Activated T-cell treated with anti-CD3 and anti-CD28 coated beads for 4 hours (primary cell): ENCODE measurements around the gene HEATR1.

ENCODE experiments used
- DNase-seq: peaks from one replicate; pipeline ENCODE4 v3.0.0-alpha.2; 2020

HEATR1 gene

DNA sequence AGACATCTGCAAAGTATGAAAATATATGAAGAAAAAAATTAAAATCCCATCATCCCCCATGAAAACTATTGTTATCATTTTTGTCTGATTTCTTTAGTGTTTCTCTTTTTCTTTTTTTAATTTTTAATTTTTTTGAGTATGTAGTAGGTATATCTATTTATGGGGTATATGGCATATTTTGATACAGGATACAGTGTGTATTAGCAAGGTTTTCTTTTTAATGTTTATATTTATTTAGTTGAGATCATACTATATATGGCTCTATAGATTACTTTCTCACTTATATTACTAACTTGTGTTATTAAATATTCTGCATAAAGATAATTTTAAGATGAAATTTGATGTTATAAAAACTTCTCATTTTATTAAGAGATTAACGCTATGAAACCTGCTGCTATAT, 69.1 kb downstream of the HEATR1 start:
- DNase-seq, result no peak

DNA sequence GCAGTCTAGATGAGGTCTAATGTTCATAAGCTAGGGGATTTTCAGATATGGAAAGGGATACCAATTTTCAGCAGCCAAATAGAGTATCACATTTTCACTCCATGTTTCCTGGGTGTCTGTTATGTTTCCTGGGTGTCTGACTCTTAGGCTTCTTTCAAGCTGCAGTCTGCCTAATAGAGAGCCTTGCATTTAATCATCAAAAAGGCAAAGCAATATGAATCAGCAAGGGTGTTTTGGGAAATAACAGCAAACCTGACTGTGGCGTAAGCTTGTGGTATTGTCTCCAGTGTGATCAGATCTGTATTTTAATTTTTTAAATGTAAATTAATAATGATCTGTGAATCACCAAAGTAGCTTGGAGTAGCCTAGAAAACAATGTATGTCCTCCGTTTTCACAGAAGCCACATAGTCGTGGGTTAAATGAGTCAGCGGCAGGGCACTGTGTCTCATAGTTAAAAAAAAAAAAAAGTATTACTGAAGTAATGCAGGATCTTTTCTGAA, 70.1 kb downstream of the HEATR1 start:
- peak; percentile 28 for DNase-seq

GRCh38 chr1:236532850-236533249, 71.5 kb downstream of the HEATR1 start:
- no peak for DNase-seq

DNA sequence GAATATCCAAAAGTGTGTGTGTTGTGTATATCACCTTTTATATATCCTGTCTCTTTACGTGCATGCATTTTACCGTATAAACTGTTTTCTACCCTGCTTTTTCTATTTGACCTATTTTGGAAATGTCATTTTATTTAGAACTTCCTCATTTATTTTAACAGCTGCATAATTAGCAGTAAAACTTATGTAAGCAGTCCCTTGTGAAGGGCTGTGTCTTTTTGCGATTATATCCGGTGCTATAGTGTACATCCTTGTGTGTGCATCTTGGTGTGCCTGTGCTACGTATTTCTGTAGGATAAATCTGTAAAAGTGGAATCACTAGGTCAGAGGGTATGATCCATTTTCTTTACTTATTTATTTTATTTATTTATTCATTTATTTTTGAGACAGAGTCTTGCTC, 73.4 kb downstream of the HEATR1 start:
- DNase-seq, result no peak

GRCh38 chr1:236530286-236530685, 74.0 kb downstream of the HEATR1 start:
- no peak for DNase-seq

DNA sequence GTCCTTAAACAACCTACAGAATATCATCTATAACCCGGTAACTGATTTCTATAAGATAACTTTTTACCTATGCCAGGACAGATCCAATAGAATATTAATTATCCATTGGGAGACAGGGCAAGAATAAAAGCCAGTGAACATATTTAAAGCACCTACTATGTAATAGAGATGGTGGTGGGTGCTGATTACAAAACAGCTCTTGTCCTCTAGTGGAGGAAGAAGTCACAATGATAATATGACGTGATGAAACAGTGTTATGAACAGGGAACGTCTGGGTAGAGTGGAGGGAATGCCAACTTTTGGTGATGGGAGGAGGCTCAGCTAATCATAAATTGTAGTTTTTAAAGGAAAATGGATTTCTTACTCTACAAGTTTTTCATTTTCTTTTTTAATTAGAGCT, 78.2 kb downstream of the HEATR1 start:
- no peak for DNase-seq

- no peak for DNase-seq
Measured at GRCh38 chr1:236524895-236525184, 79.5 kb downstream of the HEATR1 start.

GRCh38 chr1:236524142-236524894, 80.0 kb downstream of the HEATR1 start:
- DNase-seq, result peak; percentile 38

- DNase-seq, result peak; percentile 83
Measured at GRCh38 chr1:236523704-236524141, 80.6 kb downstream of the HEATR1 start, which contains the start of gene LGALS8. TSS of gene LGALS8 (plus strand) at chr1:236523982. CDS start at chr1:236526071, 2,089 bp downstream.

DNA sequence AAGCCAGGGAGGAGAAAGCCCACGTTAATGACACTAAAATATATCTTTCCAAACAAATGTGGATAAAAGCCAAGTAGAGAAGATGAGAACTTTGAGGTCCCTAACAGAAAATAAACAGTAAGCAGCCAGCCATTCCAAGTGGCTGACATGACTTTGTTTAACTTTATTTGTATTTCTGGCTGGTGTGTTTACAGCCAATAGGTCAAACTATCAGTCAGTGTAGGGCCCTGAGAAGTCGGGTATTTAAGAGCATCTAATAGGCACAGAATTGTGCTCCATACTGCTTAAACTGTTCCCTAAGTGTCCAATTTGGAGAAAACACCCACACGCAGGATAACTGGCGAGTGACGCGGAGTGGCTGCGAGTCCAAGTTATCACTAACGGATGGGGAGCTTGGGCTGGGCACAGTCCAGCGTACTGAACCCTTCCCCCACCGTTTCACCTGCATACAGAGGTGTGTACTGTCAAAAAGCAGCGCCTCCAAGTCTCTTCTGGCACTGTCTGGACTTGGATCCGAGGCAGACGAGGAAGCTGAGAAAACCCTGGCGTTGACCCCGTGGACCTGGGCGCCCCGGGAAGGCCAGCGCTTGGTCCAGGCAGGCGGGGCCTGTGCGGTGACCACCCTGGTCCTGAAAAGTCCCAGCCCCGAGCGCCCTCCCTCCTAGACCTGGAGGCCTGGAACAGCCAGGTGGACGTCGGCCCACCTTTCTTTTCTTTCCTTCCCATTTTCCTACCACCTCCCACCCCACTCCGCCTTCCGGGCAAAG, 81.2 kb downstream of the HEATR1 start:
- no peak for DNase-seq

DNA sequence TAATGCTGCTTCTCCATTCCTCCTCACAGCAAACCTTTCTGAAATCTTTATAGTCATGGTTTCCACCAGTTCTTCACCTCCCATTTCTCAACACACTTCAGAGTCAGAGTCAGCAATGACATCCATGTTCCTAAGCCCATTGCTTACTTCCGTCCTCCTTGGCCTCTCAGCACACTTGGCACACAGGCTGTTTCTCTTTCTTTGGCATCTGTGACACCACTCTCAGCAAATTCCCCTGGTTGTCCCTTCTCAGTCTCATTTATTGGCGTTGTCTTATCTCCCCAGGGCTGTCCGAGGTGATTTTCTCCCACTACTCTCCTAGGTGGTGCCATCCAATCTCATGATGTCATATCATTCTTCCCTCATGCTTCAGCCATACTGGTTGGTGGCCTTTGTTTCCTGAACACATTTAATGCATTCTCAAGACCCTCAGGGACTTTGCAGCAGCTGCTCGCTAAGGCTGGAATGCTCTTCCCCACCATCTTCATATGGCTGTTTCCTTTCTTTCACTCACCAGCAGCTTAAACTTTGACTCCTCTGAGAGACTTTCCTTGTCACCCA, 83.8 kb downstream of the HEATR1 start:
- no peak for DNase-seq

- no peak for DNase-seq
Measured at GRCh38 chr1:236518322-236518721, 86.0 kb downstream of the HEATR1 start.

GRCh38 chr1:236516929-236517704, 87.2 kb downstream of the HEATR1 start:
- DNase-seq, result no peak

DNA sequence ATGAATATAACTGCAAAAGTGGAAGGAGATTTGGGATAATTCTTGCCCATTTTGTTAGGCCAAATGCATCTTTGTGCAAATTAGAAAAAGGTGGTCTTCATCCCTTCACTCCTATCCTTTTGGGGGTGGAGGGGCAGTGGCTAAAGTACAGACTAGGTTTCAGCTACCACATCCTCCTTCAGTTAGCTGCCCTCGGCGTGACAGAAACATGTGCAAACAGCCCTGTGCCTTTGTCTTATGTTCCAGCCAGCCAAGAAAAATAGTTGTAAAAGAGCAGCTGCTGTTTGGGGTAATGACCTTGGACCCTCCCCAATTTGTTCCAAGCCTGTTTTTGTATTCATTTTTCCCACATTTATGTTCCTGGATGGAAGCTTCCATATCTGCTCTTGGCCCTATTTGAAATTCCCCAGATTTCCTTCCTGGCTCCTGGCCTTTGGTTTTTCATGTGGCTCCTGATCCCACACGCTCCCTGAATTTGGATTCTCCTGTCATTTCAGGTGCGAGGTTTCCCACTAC, 88.8 kb downstream of the HEATR1 start:
- no peak for DNase-seq

DNA sequence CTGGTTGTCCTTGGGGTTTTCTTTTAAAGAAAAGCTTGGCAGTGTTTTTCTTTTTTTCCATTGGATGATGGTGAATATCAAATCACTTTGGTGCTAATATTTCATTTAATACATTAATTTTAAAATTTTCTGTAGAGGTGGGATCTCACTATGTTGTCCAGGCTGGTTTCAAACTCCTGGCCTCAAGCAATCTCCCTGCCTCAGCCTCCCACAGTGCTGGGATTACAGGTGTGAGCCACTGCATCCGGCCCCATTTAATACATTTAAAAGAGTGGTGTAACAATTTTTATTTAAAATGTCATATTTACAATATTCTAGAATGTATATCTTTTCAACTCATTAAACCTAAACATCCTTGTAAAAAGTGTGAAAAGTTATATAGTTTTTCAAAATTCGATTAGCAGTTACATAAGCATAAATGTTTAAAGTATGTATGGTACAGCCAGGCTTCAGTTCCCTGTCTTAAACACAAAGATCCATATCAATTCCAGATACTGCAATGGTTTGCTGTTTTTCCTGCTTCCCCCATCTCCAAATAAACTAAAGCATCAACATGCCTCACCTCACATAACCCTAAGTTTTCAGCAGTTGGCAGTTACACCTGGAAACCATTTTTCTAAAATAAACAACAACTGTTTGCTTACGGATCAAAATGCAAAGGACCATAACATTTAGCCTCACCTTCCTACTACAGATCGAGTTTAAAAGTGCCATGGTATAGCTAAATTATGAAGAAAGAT, 89.4 kb downstream of the HEATR1 start:
- DNase-seq, result no peak

- DNase-seq, result no peak
Measured at GRCh38 chr1:236511735-236512418, 92.4 kb downstream of the HEATR1 start.

DNA sequence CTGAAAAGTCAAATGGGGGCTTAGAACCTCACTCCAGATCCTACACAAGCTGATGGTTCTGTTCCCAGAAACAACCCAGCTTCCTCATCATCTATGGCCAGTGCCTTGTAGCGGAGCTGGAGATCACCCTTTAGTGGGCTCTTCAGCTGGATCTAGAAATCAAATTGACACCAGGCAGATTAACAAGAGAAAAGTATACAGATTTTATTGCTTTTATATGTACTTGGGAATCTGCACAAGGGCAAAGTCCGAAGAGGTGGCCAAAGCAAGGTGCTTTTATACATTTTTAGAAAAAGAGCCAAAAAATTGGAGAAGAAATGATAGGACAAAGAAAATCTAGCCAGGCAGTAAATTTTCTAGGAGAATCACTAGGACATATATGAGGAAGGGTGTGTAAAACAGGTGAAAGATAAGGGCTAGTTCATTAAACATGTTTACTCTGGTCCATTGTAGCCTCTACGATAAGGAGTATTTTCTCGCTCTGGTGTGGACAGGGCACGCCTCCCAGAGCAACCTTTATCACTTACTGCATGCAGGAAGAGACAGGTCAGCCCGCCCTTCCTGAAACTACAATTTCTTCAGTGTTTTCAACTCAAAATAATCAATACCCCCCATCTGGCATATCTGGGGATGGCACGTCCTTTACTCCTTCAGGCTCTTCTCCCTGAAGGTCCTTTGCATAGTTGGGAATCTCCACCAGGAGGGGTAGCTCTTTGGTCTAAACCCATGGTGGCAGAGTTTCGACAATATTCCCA, 94.5 kb downstream of the HEATR1 start:
- DNase-seq, result no peak

DNA sequence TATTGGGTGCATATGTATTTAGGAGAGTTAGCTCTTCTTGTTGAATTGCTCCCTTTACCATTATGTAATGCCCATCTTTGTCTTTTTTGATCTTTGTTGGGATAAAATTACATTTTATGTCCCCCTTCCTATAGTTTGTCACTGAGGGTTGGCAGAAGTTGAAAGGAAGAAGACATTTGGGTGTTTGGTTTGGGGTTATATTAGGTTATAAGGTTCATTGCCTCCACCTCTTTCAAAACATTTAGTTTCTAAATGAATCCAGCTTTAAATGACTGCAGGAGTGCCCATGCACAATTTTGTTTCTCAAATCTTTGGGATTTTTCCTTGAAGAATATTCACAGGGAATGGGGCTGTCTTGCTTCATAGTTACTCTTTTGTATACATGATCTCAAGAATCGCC, 95.1 kb downstream of the HEATR1 start:
- DNase-seq, result no peak

GRCh38 chr1:236508593-236509027, 95.7 kb downstream of the HEATR1 start:
- DNase-seq, result no peak

GRCh38 chr1:236507022-236507700, 97.2 kb downstream of the HEATR1 start:
- DNase-seq, result no peak
